Pancreas (tissue), 10 donors: ENCODE measurements around the gene LCN12. TPM values are rescaled to one million over a fixed set of nuclear protein-coding genes. Genes with fewer than 3 reads are reported as not detected.
"Not testable (repeated sequence)": the region's sequence is repeated elsewhere in the genome, so short reads cannot be mapped to it uniquely, and the experiment has no call there.

Experiments
- ATAC-seq, 4 donors: fragments of 200-7000 bp; cut with Tn5 transposase; one replicate each; pipeline versions ENCODE4 v1.8.0 to v1.9.1; 2020; ENCODE audit warnings: mild to moderate bottlenecking in 4 of 4, moderate library complexity in 4 of 4
- DNase-seq, 6 donors: peaks; one replicate each; pipeline ENCODE4 v3.0.0-alpha.2; 2020
- FAIRE-seq: peaks from 2 replicates; lab custom pipeline; 2012; peaks lifted over from hg19 to GRCh38; lab: Jason Lieb, UNC
- H3K27ac ChIP-seq, 4 donors: fragments of 200-600 bp; sonication (generic); 1 replicate in 3 of 4; 2 replicates in 1 of 4; pipeline versions ENCODE4 v1.5.0 to v1.8.0; 2020
- H3K27me3 ChIP-seq, 4 donors: fragments of 200-600 bp; one replicate each; pipeline ENCODE4 v1.8.0; 2021
- H3K36me3 ChIP-seq, 3 donors: fragments of 200-600 bp; sonication (generic) in 1 of 3; one replicate each; pipeline versions ENCODE4 v1.5.0 to v1.8.0; 2020 to 2021
- H3K4me1 ChIP-seq, 3 donors: fragments of 200-600 bp; one replicate each; pipeline ENCODE4 v1.8.0; 2021
- H3K4me3 ChIP-seq, 4 donors: fragments of 200-600 bp; sonication (generic) in 2 of 4; one replicate each; pipeline versions ENCODE4 v1.5.0 to v1.8.0; 2020 to 2021
- H3K9me3 ChIP-seq, 4 donors: fragments of 200-600 bp; one replicate each; pipeline ENCODE4 v1.8.0; 2021
- CTCF ChIP-seq, 4 donors: fragments of 200-600 bp; sonication (generic) in 3 of 4; IDR thresholded peaks; one replicate each; pipeline versions ENCODE4 v1.5.0 to v1.8.0; 2021; ENCODE audit warnings: antibody characterized with exemption in 4 of 4
- WGBS, 2 donors: extraction: QIAGEN DNeasy Blood & Tissue Kit; methylation state at CpG; one replicate each; pipeline ENCODE4 v1.1.7; 2013; 5-methylcytosine and 5-hydroxymethylcytosine counted together
- intact Hi-C, 3 donors: fragments of 100-400 bp; cut with DNase I; formaldehyde crosslinking; loops; one replicate each; pipeline versions ENCODE4 v1.11.1 to v1.14.2; 2022
- polyA plus RNA-seq, 2 donors: library from polyadenylated mRNA; stranded (reverse); fragments of 200-250 nt; gene quantifications; one replicate each; pipeline ENCODE4 v1.2.3, GENCODE V29; 2013
- total RNA-seq, 6 donors: library from RNA; stranded (reverse); fragmentation: NEBNext Ultra II Directional in 4 of 6; extraction: Animal tissue kit (Norgen Biotek cat#: 25700) in 4 of 6; gene quantifications; one replicate each; pipeline versions ENCODE4 v1.2.1 to v1.2.4, GENCODE V29; 2021 to 2023
- donor health status: healthy with polysubstance abuse.
- donor health status: DM: no; HTN: no; CAD: no; lungs with moderate emphysema.
- donor health status: DM: no; HTN: no; CAD: no.
- donor health status: control.
- donor health status: control.
- donor health status: Bipolar disorder and iron deficiency.
- donor health status: DM: yes; HTN: yes; CAD: no.
- donor health status: DM: no; HTN: no; CAD: no.
- donor health status: DM: no; HTN: no; CAD: no.
- donor health status: DM: yes; HTN: yes; CAD: no.

LCN12 gene
- total and polyA plus RNA-seq, 8 donors: 0.57 to 16.5 (median 3.4) TPM

GRCh38 chr9:137001857-137002645 is 50.0 kb downstream of the LCN12 start:
- WGBS, 2 donors: 65 to 80% methylated on average over 19 to 20 of the region's 20 CpGs
- Histone ChIP-seq H3K36me3 (no peaks in the 10 kb centered on the region), H3K27ac (no peak overlapping the region), H3K9me3 (no peaks in the 10 kb centered on the region), H3K4me1 (no peaks in the 10 kb centered on the region), H3K27me3 (no peaks in the 10 kb centered on the region), H3K4me3 (no peak overlapping the region)
- no peak for FAIRE-seq
- intact Hi-C loops: no loop called here
- no peak for TF ChIP-seq CTCF (IDR thresholded peaks at IDR 0.05)
- no peak for DNase-seq
- ATAC-seq: no peak

- H3K27me3 ChIP-seq: no peaks in the 10 kb centered on the region
- FAIRE-seq (no peak), ATAC-seq (no peak), DNase-seq (no peak)
- no peak overlapping the region for H3K27ac ChIP-seq
- TF ChIP-seq CTCF (IDR thresholded peaks at IDR 0.05): no peak
- H3K4me3 ChIP-seq: no peak overlapping the region
- no peaks in the 10 kb centered on the region for H3K4me1 ChIP-seq
- WGBS, 2 donors: 69 to 82% methylated on average over 10 of the region's 10 CpGs
- H3K36me3 ChIP-seq: no peaks in the 10 kb centered on the region
- no peaks in the 10 kb centered on the region for H3K9me3 ChIP-seq
- intact Hi-C loops: no loop called here
Observed at GRCh38 chr9:137002646-137003041, 50.6 kb downstream of the LCN12 start.

GRCh38 chr9:137004285-137004684 is 52.2 kb downstream of the LCN12 start:
- intact Hi-C loops, H3K9me3 ChIP-seq, H3K27ac ChIP-seq, H3K36me3 ChIP-seq, FAIRE-seq, ATAC-seq, H3K4me1 ChIP-seq, H3K4me3 ChIP-seq, H3K27me3 ChIP-seq, DNase-seq: not testable (repeated sequence)
- WGBS, 2 donors: 41 to 54% methylated on average over 16 to 17 of the region's 17 CpGs

Other genes starting within 250 kb of the LCN12 start
Only the 30 nearest of the 33 such genes appear.
- 1 to 10 TPM in 4 of 6 donors, under 1 TPM in 2; 0.16 to 1.7 (median 1.4) TPM for gene LCN10, start 209.3 kb upstream of the LCN12 start, total RNA-seq
- gene LCN10, start 209.3 kb upstream of the LCN12 start, polyA plus RNA-seq: 10 to 100 TPM; 12.4 to 54.0 TPM
- gene LCN6, start 203.7 kb upstream of the LCN12 start, total RNA-seq: 1 to 10 TPM in 4 of 6 donors, not detected in 2; 1.1 to 5.2 (median 3.2) TPM
- 10 to 100 TPM; 13.0 to 25.6 TPM for gene LCN6, start 203.7 kb upstream of the LCN12 start, polyA plus RNA-seq
- gene LCN8, start 194.0 kb upstream of the LCN12 start, total RNA-seq: not detected
- gene LCN8, start 194.0 kb upstream of the LCN12 start, polyA plus RNA-seq: not detected
- gene LCN15, start 187.8 kb upstream of the LCN12 start, total RNA-seq: not detected
- gene LCN15, start 187.8 kb upstream of the LCN12 start, polyA plus RNA-seq: not detected
- 10 to 100 TPM; 29.2 to 53.1 (median 34.2) TPM for gene TMEM141, start 160.9 kb upstream of the LCN12 start, total RNA-seq
- 100 to 1,000 TPM in 1 of 2 donors, 10 to 100 TPM in 1; 84.5 to 104 TPM for gene TMEM141, start 160.9 kb upstream of the LCN12 start, polyA plus RNA-seq
- 1 to 10 TPM; 2.4 to 5.5 (median 2.9) TPM for gene CCDC183, start 155.9 kb upstream of the LCN12 start, total RNA-seq
- 10 to 100 TPM in 1 of 2 donors, 1 to 10 TPM in 1; 9.2 to 10.7 TPM for gene CCDC183, start 155.9 kb upstream of the LCN12 start, polyA plus RNA-seq
- 10 to 100 TPM; 50.7 to 76.5 (median 60.4) TPM for gene RABL6, start 144.3 kb upstream of the LCN12 start, total RNA-seq
- gene RABL6, start 144.3 kb upstream of the LCN12 start, polyA plus RNA-seq: 100 to 1,000 TPM in 1 of 2 donors, 10 to 100 TPM in 1; 98.0 to 119 TPM
- 1 to 10 TPM; 2.9 to 5.5 (median 4.2) TPM for gene AJM1, start 109.8 kb upstream of the LCN12 start, total RNA-seq
- gene AJM1, start 109.8 kb upstream of the LCN12 start, polyA plus RNA-seq: 10 to 100 TPM in 1 of 2 donors, 1 to 10 TPM in 1; 9.0 to 11.7 TPM
- 10 to 100 TPM; 75.2 to 95.5 (median 79.0) TPM for gene PHPT1, start 102.9 kb upstream of the LCN12 start, total RNA-seq
- 100 to 1,000 TPM; 180 to 189 TPM for gene PHPT1, start 102.9 kb upstream of the LCN12 start, polyA plus RNA-seq
- 10 to 100 TPM in 1 of 6 donors, 1 to 10 TPM in 5; 3.0 to 13.3 (median 4.8) TPM for gene MAMDC4, start 99.9 kb upstream of the LCN12 start, total RNA-seq
- 10 to 100 TPM; 28.7 to 38.6 TPM for gene MAMDC4, start 99.9 kb upstream of the LCN12 start, polyA plus RNA-seq
- gene EDF1, start 86.0 kb upstream of the LCN12 start, total RNA-seq: 100 to 1,000 TPM; 230 to 422 (median 268) TPM
- gene EDF1, start 86.0 kb upstream of the LCN12 start, polyA plus RNA-seq: 100 to 1,000 TPM; 443 to 612 TPM
- 10 to 100 TPM in 1 of 6 donors, 1 to 10 TPM in 5; 4.8 to 13.4 (median 6.9) TPM for gene TRAF2, start 65.8 kb upstream of the LCN12 start, total RNA-seq
- gene TRAF2, start 65.8 kb upstream of the LCN12 start, polyA plus RNA-seq: 10 to 100 TPM; 14.4 TPM
- gene FBXW5, start 7.5 kb upstream of the LCN12 start, total RNA-seq: 10 to 100 TPM; 56.2 to 80.2 (median 60.4) TPM
- 100 to 1,000 TPM; 112 to 117 TPM for gene FBXW5, start 7.5 kb upstream of the LCN12 start, polyA plus RNA-seq
- 1 to 10 TPM in 1 of 6 donors, under 1 TPM in 4, not detected in 1; 0.24 to 1.2 (median 0.43) TPM for gene C8G, start 7.0 kb upstream of the LCN12 start, total RNA-seq
- 1 to 10 TPM in 1 of 2 donors, under 1 TPM in 1; 0.84 to 5.0 TPM for gene C8G, start 7.0 kb upstream of the LCN12 start, polyA plus RNA-seq
- gene PTGDS, start 25.2 kb downstream of the LCN12 start, total RNA-seq: 10 to 100 TPM in 4 of 6 donors, 1 to 10 TPM in 2; 5.7 to 42.7 (median 25.8) TPM
- gene PTGDS, start 25.2 kb downstream of the LCN12 start, polyA plus RNA-seq: 10 to 100 TPM; 35.0 to 49.1 TPM
- gene LCNL1, start 30.7 kb downstream of the LCN12 start, total RNA-seq: under 1 TPM in 3 of 6 donors, not detected in 3; 0.12 to 0.17 (median 0.14) TPM
- under 1 TPM; 0.23 to 0.38 TPM for gene LCNL1, start 30.7 kb downstream of the LCN12 start, polyA plus RNA-seq
- gene PAXX, start 40.1 kb downstream of the LCN12 start, total RNA-seq: 10 to 100 TPM; 16.0 to 23.5 (median 20.0) TPM
- 100 to 1,000 TPM; 184 to 222 TPM for gene PAXX, start 40.1 kb downstream of the LCN12 start, polyA plus RNA-seq
- under 1 TPM in 5 of 6 donors, not detected in 1; 0.24 to 0.44 (median 0.38) TPM for gene CLIC3, start 44.3 kb downstream of the LCN12 start, total RNA-seq
- 1 to 10 TPM; 1.1 to 1.3 TPM for gene CLIC3, start 44.3 kb downstream of the LCN12 start, polyA plus RNA-seq
- gene ABCA2, start 76.0 kb downstream of the LCN12 start, total RNA-seq: 10 to 100 TPM; 16.2 to 32.6 (median 25.4) TPM
- gene ABCA2, start 76.0 kb downstream of the LCN12 start, polyA plus RNA-seq: 10 to 100 TPM; 70.4 to 80.0 TPM
- gene FUT7, start 79.8 kb downstream of the LCN12 start, total RNA-seq: under 1 TPM in 2 of 6 donors, not detected in 4; 0.18 to 0.19 TPM
- under 1 TPM in 1 of 2 donors, not detected in 1; 0.12 TPM for gene FUT7, start 79.8 kb downstream of the LCN12 start, polyA plus RNA-seq
- 10 to 100 TPM; 31.5 to 70.9 (median 36.8) TPM for gene NPDC1, start 93.9 kb downstream of the LCN12 start, total RNA-seq
- gene NPDC1, start 93.9 kb downstream of the LCN12 start, polyA plus RNA-seq: 100 to 1,000 TPM; 183 to 328 TPM
- gene ENTPD2, start 101.8 kb downstream of the LCN12 start, total RNA-seq: 1 to 10 TPM in 5 of 6 donors, under 1 TPM in 1; 0.91 to 4.5 (median 2.0) TPM
- gene ENTPD2, start 101.8 kb downstream of the LCN12 start, polyA plus RNA-seq: 1 to 10 TPM; 4.5 to 6.5 TPM
- under 1 TPM; 0.04 to 0.97 (median 0.45) TPM for gene SAPCD2, start 118.3 kb downstream of the LCN12 start, total RNA-seq
- under 1 TPM; 0.30 to 0.38 TPM for gene SAPCD2, start 118.3 kb downstream of the LCN12 start, polyA plus RNA-seq
- 10 to 100 TPM in 1 of 6 donors, 1 to 10 TPM in 5; 5.2 to 13.6 (median 5.9) TPM for gene UAP1L1, start 125.2 kb downstream of the LCN12 start, total RNA-seq
- 10 to 100 TPM; 10.5 to 14.4 TPM for gene UAP1L1, start 125.2 kb downstream of the LCN12 start, polyA plus RNA-seq
- gene MAN1B1, start 134.7 kb downstream of the LCN12 start, total RNA-seq: 10 to 100 TPM; 22.0 to 33.5 (median 26.0) TPM
- 10 to 100 TPM; 83.6 to 86.0 TPM for gene MAN1B1, start 134.7 kb downstream of the LCN12 start, polyA plus RNA-seq
- gene DPP7, start 162.5 kb downstream of the LCN12 start, total RNA-seq: 100 to 1,000 TPM in 2 of 6 donors, 10 to 100 TPM in 4; 87.3 to 113 (median 98.8) TPM
- 100 to 1,000 TPM; 497 to 526 TPM for gene DPP7, start 162.5 kb downstream of the LCN12 start, polyA plus RNA-seq
- under 1 TPM in 4 of 6 donors, not detected in 2; 0.08 to 0.44 (median 0.22) TPM for gene GRIN1, start 186.9 kb downstream of the LCN12 start, total RNA-seq
- gene GRIN1, start 186.9 kb downstream of the LCN12 start, polyA plus RNA-seq: under 1 TPM; 0.21 to 0.53 TPM
- gene LRRC26, start 217.8 kb downstream of the LCN12 start, total RNA-seq: under 1 TPM; 0.28 to 0.90 (median 0.49) TPM
- gene LRRC26, start 217.8 kb downstream of the LCN12 start, polyA plus RNA-seq: not detected
- not detected for gene TMEM210, start 219.8 kb downstream of the LCN12 start, total RNA-seq
- not detected for gene TMEM210, start 219.8 kb downstream of the LCN12 start, polyA plus RNA-seq
- gene ANAPC2, start 236.3 kb downstream of the LCN12 start, total RNA-seq: 10 to 100 TPM; 22.2 to 39.4 (median 31.5) TPM
- 100 to 1,000 TPM in 1 of 2 donors, 10 to 100 TPM in 1; 99.9 to 122 TPM for gene ANAPC2, start 236.3 kb downstream of the LCN12 start, polyA plus RNA-seq